SK-N-SH (cell line): ENCODE results near the gene CYP26A1. TPM values are rescaled to one million over a fixed set of nuclear protein-coding genes. Genes with fewer than 3 reads are reported as not detected.

Source experiments
- CTCF ChIA-PET: fragments of 300-600, 350-600 bp; formaldehyde crosslinking; extraction: SDS; loops from one replicate; lab custom pipeline; 2021; lab: Yijun Ruan, JAX
- POLR2A ChIA-PET: fragments of 350-600 bp; sonication (Branson Sonifier 250); formaldehyde crosslinking; extraction: SDS; loops from one replicate; lab custom pipeline; 2020; ENCODE audit warnings: antibody characterized with exemption, inconsistent platforms; lab: Yijun Ruan, JAX
- DNase-seq: peaks from one replicate; pipeline ENCODE4 v3.0.0; 2012
- H2AFZ ChIP-seq: fragments of 200-600 bp; sonication (generic); 2 replicates; pipeline ENCODE4 v1.8.1; 2016; ENCODE audit warnings: antibody characterized with exemption, mild to moderate bottlenecking, low read depth
- H3F3A ChIP-seq: fragments of 200-600 bp; sonication (generic); replicated peaks from 2 replicates; pipeline ENCODE3; 2016; ENCODE audit warnings: antibody characterized with exemption, mild to moderate bottlenecking; ENCODE audit not compliant: insufficient read depth
- H3K27ac ChIP-seq, 2 experiments: fragments of 200-500 bp in 1 of 2; fragments of 200-600 bp in 1 of 2; sonication (Bioruptor generic) in 1 of 2; sonication (generic), shearing (Covaris generic) in 1 of 2; 2 replicates each; pipeline versions ENCODE4 v1.5.1 to v1.6.1; 2014 to 2016; ENCODE audit warnings: low read depth in 2 of 2, inconsistent platforms in 1 of 2, low read length in 1 of 2, mild to moderate bottlenecking in 1 of 2, mixed read lengths in 1 of 2
- H3K27me3 ChIP-seq: fragments of 200-600 bp; sonication (generic), shearing (Covaris generic); 2 replicates; pipeline ENCODE4 v1.6.1; 2016; ENCODE audit warnings: mixed run types; ENCODE audit not compliant: insufficient read depth
- H3K36me3 ChIP-seq, 2 experiments: fragments of 200-500 bp in 1 of 2; fragments of 200-600 bp in 1 of 2; sonication (Bioruptor generic) in 1 of 2; sonication (generic) in 1 of 2; replicated peaks in 1 of 2; 2 replicates each; pipeline versions ENCODE3 to v1.5.1; 2014 to 2016; ENCODE audit warnings: low read length in 1 of 2, mild to moderate bottlenecking in 1 of 2; ENCODE audit not compliant: insufficient read depth in 2 of 2, control insufficient read depth in 1 of 2
- H3K4me1 ChIP-seq, 2 experiments: fragments of 200-500 bp in 1 of 2; fragments of 200-600 bp in 1 of 2; sonication (Bioruptor generic) in 1 of 2; sonication (generic), shearing (Covaris generic) in 1 of 2; 2 replicates each; pipeline versions ENCODE4 v1.5.1 to v1.6.1; 2014 to 2016; ENCODE audit warnings: low read depth in 1 of 2, low read length in 1 of 2, mixed run types in 1 of 2; ENCODE audit not compliant: insufficient read depth in 2 of 2, control insufficient read depth in 1 of 2
- H3K4me2 ChIP-seq: fragments of 200-600 bp; sonication (generic), shearing (Covaris generic); 2 replicates; pipeline ENCODE4 v1.6.1; 2017; ENCODE audit warnings: mixed run types
- H3K4me3 ChIP-seq, 2 experiments: fragments of 200-500 bp in 1 of 2; fragments of 200-600 bp in 1 of 2; sonication (Bioruptor generic) in 1 of 2; sonication (generic), shearing (Covaris generic) in 1 of 2; 2 replicates each; pipeline versions ENCODE4 v1.5.1 to v1.8.1; 2014 to 2016; ENCODE audit warnings: low read depth in 2 of 2, inconsistent platforms in 1 of 2, low read length in 1 of 2, mild to moderate bottlenecking in 1 of 2, mixed read lengths in 1 of 2, moderate library complexity in 1 of 2
- H3K79me2 ChIP-seq: fragments of 200-600 bp; sonication (generic); 2 replicates; pipeline ENCODE4 v1.8.1; 2017; ENCODE audit warnings: mild to moderate bottlenecking; ENCODE audit not compliant: insufficient read depth
- H3K9ac ChIP-seq: fragments of 200-600 bp; sonication (generic); 2 replicates; pipeline ENCODE4 v1.6.1; 2017; ENCODE audit warnings: mixed run types
- H3K9me2 ChIP-seq: fragments of 200-600 bp; sonication (generic); 2 replicates; pipeline ENCODE4 v1.6.1; 2017; ENCODE audit warnings: mixed run types
- H3K9me3 ChIP-seq: fragments of 200-600 bp; sonication (generic); 2 replicates; pipeline ENCODE4 v1.6.1; 2017; ENCODE audit warnings: mixed run types, mild to moderate bottlenecking, moderate library complexity
- H4K20me1 ChIP-seq: fragments of 200-600 bp; sonication (generic); 2 replicates; pipeline ENCODE4 v1.6.1; 2017; ENCODE audit warnings: mild to moderate bottlenecking, mixed run types; ENCODE audit not compliant: insufficient read depth
- ELF1 ChIP-seq: IDR thresholded peaks from 2 replicates; pipeline ENCODE4 v1.4.0; 2012
- EZH2phosphoT487 ChIP-seq: fragments of 200-600 bp; sonication (generic); IDR thresholded peaks from 2 replicates; pipeline ENCODE4 v1.6.1; 2017; ENCODE audit warnings: low read depth, mixed run types, mild to moderate bottlenecking, antibody characterized with exemption, moderate library complexity, borderline replicate concordance
- FOXJ3 ChIP-seq: sonication (generic); formaldehyde crosslinking; IDR thresholded peaks from 2 replicates; pipeline ENCODE4 v1.5.1; 2020; ENCODE audit warnings: mild to moderate bottlenecking, missing genetic modification reagents
- GABPA ChIP-seq: IDR thresholded peaks from 2 replicates; pipeline ENCODE4 v1.4.0; 2012; ENCODE audit warnings: low read depth, mild to moderate bottlenecking
- GATA2 ChIP-seq: sonication (generic); formaldehyde crosslinking; IDR thresholded peaks from 2 replicates; pipeline ENCODE4 v1.5.0; 2020; ENCODE audit warnings: mild to moderate bottlenecking, missing genetic modification reagents
- IRF3 ChIP-seq: fragments of 150-350 bp; IDR thresholded peaks from 2 replicates; pipeline ENCODE4 v1.6.1; 2016; ENCODE audit warnings: mild to moderate bottlenecking, low read depth, low read length
- MAX ChIP-seq: IDR thresholded peaks from 2 replicates; pipeline ENCODE4 v1.4.0; 2012; ENCODE audit warnings: low read depth
- NFIC ChIP-seq: IDR thresholded peaks from 2 replicates; pipeline ENCODE4 v1.4.0; 2012; ENCODE audit warnings: borderline replicate concordance
- PBX3 ChIP-seq: IDR thresholded peaks from 2 replicates; pipeline ENCODE4; 2012
- RCOR1 ChIP-seq: fragments of 150-350 bp; IDR thresholded peaks from 2 replicates; pipeline ENCODE4 v1.6.1; 2017; ENCODE audit warnings: antibody characterized with exemption, low read length
- RFX5 ChIP-seq: IDR thresholded peaks from 2 replicates; pipeline ENCODE4 v1.6.1; 2012; ENCODE audit warnings: mild to moderate bottlenecking, improper control_type of control experiment, low read length
- SMC3 ChIP-seq: IDR thresholded peaks from 2 replicates; pipeline ENCODE4 v1.6.1; 2012; ENCODE audit warnings: low read depth, low read length, improper control_type of control experiment
- TCF12 ChIP-seq: IDR thresholded peaks from 2 replicates; pipeline ENCODE4 v1.4.0; 2012
- TEAD4 ChIP-seq: IDR thresholded peaks from 2 replicates; pipeline ENCODE4 v1.4.0; 2012; ENCODE audit warnings: mild to moderate bottlenecking, borderline replicate concordance; ENCODE audit not compliant: insufficient read depth
- USF1 ChIP-seq: IDR thresholded peaks from 2 replicates; pipeline ENCODE4 v1.4.0; 2012; ENCODE audit warnings: low read depth, borderline replicate concordance
- ZBTB33 ChIP-seq: IDR thresholded peaks from 2 replicates; pipeline ENCODE4 v1.4.0; 2012; ENCODE audit warnings: low read depth, borderline replicate concordance
- WGBS: methylation state at CpG from one replicate; pipeline ENCODE4 v1.1.6; 2017; ENCODE audit warnings: low lambda C conversion rate; 5-methylcytosine and 5-hydroxymethylcytosine counted together
- polyA plus RNA-seq, 3 experiments: library from polyadenylated mRNA; depleted of rRNA; stranded (reverse); fragments of >200 nt; gene quantifications; 2 replicates each; pipeline ENCODE4 v1.2.3, GENCODE V29; 2012

The CYP26A1 gene
- polyA plus RNA-seq, 1 of the 3 experiments (the other 2 are of a cell fraction) = not detected

- whole genome bisulfite sequencing = 88% methylated on average over 3 of the region's 5 CpGs
- H3K4me1 ChIP-seq = no peaks in the 10 kb centered on the region
- ChIA-PET CTCF (interaction anchor here (0.9 to 1.6 kb wide), 4 partner anchors 17 to 256 kb away, joined by 3 to 6 read pairs (median 6); no protein-coding TSS in a partner anchor), POLR2A (no interaction called here)
- no peaks in the 10 kb centered on the region for H3K9me3 ChIP-seq
- no peak overlapping the region for H2AFZ ChIP-seq
- no peaks in the 10 kb centered on the region for H3K36me3 ChIP-seq
- TF ChIP-seq TCF12 = no peak
- no peaks in the 10 kb centered on the region for H3F3A ChIP-seq
- no peaks in the 10 kb centered on the region for H3K79me2 ChIP-seq
- H3K9ac ChIP-seq = no peak overlapping the region
- H3K9me2 ChIP-seq = no peaks in the 10 kb centered on the region
- no peaks in the 10 kb centered on the region for H3K27me3 ChIP-seq
- no peak overlapping the region for H3K4me2 ChIP-seq
- H4K20me1 ChIP-seq = no peaks in the 10 kb centered on the region
- H3K27ac ChIP-seq = no peak overlapping the region
- no peak overlapping the region for H3K4me3 ChIP-seq
- DNase-seq = no peak
These were observed 23.2 kb downstream of the CYP26A1 start for GRCh38 chr10:93096901-93097300.

GRCh38 chr10:93097386-93097785, 23.7 kb downstream of the CYP26A1 start:
- TF ChIP-seq ZBTB33 (no peak), MAX (no peak), USF1 (no peak), ELF1 (no peak)
- TF ChIP-seq, all 33 proteins: peak for 0
- Histone ChIP-seq H3K27ac (no peak overlapping the region), H3K4me3 (no peak overlapping the region), H3K4me2 (no peak overlapping the region), H3K79me2 (no peaks in the 10 kb centered on the region), H3K9me3 (no peaks in the 10 kb centered on the region), H3K9ac (no peak overlapping the region), H4K20me1 (no peaks in the 10 kb centered on the region), H2AFZ (no peak overlapping the region), H3K36me3 (no peaks in the 10 kb centered on the region), H3F3A (no peaks in the 10 kb centered on the region), H3K27me3 (no peaks in the 10 kb centered on the region), H3K4me1 (no peaks in the 10 kb centered on the region), H3K9me2 (no peaks in the 10 kb centered on the region)
- CTCF ChIA-PET = interaction anchor here (0.9 to 1.4 kb wide), 3 partner anchors 18 to 255 kb away, joined by 3 to 6 read pairs (median 5); no protein-coding TSS in a partner anchor
- no peak for DNase-seq
- POLR2A ChIA-PET = no interaction called here
- WGBS = 82% methylated on average over 9 of the region's 9 CpGs

GRCh38 chr10:93098816-93099215, 25.1 kb downstream of the CYP26A1 start:
- H3K9me2 ChIP-seq = no peaks in the 10 kb centered on the region
- H3K4me3 ChIP-seq = no peak overlapping the region
- H3K4me2 ChIP-seq = no peak overlapping the region
- no peaks in the 10 kb centered on the region for H3K27me3 ChIP-seq
- WGBS = 9% methylated on average over 3 of the region's 3 CpGs
- no peaks in the 10 kb centered on the region for H4K20me1 ChIP-seq
- POLR2A ChIA-PET = no interaction called here
- CTCF ChIA-PET = interaction anchor here (0.6 kb wide), 1 partner anchor 27 kb away, joined by 3 read pairs; no protein-coding TSS in a partner anchor
- no peaks in the 10 kb centered on the region for H3K4me1 ChIP-seq
- H3K27ac ChIP-seq = no peak overlapping the region
- H3K36me3 ChIP-seq = no peaks in the 10 kb centered on the region
- H3K79me2 ChIP-seq = no peaks in the 10 kb centered on the region
- no peaks in the 10 kb centered on the region for H3F3A ChIP-seq
- H3K9me3 ChIP-seq = no peaks in the 10 kb centered on the region
- DNase-seq = no peak
- no peak overlapping the region for H2AFZ ChIP-seq
- no peak overlapping the region for H3K9ac ChIP-seq
- TF ChIP-seq FOXJ3 = no peak
- TF ChIP-seq GABPA = no peak
- TF ChIP-seq NFIC = no peak
- TF ChIP-seq RFX5 = no peak
- no peak for TF ChIP-seq PBX3
- TF ChIP-seq EZH2phosphoT487 = no peak
- no peak for TF ChIP-seq TEAD4
- TF ChIP-seq TCF12 = no peak
- TF ChIP-seq GATA2 (CRISPR knock-in tag) = no peak
- TF ChIP-seq IRF3 = no peak
- TF ChIP-seq SMC3 = no peak
- TF ChIP-seq RCOR1 = no peak
